GM12892 (cell line): ENCODE data around the gene RPTOR.

ENCODE experiments used
- POLR2A ChIP-seq: IDR thresholded peaks from 2 replicates; pipeline ENCODE4 v1.6.1; 2011; ENCODE audit warnings: low read depth, low read length, control low read depth
- POLR2AphosphoS5 ChIP-seq: IDR thresholded peaks from 2 replicates; pipeline ENCODE4 v1.6.1; 2011; ENCODE audit warnings: low read depth, low read length, control low read depth

- TF ChIP-seq POLR2A (no peak), POLR2AphosphoS5 (no peak)
Measured at GRCh38 chr17:80753685-80754345, 209.2 kb downstream of the RPTOR start.
